Ishikawa (cell line): ENCODE data around the gene PPM1N.

ENCODE experiments used
- CEBPB ChIP-seq: IDR thresholded peaks from 2 replicates; pipeline ENCODE4 v1.6.1; 2012
- CREB1 ChIP-seq: IDR thresholded peaks from 2 replicates; pipeline ENCODE4 v1.6.1; 2012; ENCODE audit warnings: low read depth
- EGR1 ChIP-seq: IDR thresholded peaks from 2 replicates; pipeline ENCODE4 v1.6.1; 2012
- EP300 ChIP-seq: IDR thresholded peaks from 2 replicates; pipeline ENCODE4 v1.6.1; 2012; ENCODE audit warnings: borderline replicate concordance
- FOXM1 ChIP-seq: IDR thresholded peaks from 2 replicates; pipeline ENCODE4 v1.6.1; 2012; ENCODE audit warnings: low read depth, borderline replicate concordance
- MAX ChIP-seq: IDR thresholded peaks from 2 replicates; pipeline ENCODE4 v1.6.1; 2012
- NFIC ChIP-seq: IDR thresholded peaks from 2 replicates; pipeline ENCODE4 v1.6.1; 2012
- RAD21 ChIP-seq: IDR thresholded peaks from 2 replicates; pipeline ENCODE4 v1.6.1; 2012; ENCODE audit warnings: low read depth
- REST ChIP-seq: IDR thresholded peaks from 2 replicates; pipeline ENCODE4 v1.6.1; 2012; ENCODE audit warnings: low read depth, mild to moderate bottlenecking
- TAF1 ChIP-seq: IDR thresholded peaks from 2 replicates; pipeline ENCODE4 v1.6.1; 2012; ENCODE audit warnings: low read depth, mild to moderate bottlenecking
- TCF12 ChIP-seq: IDR thresholded peaks from 2 replicates; pipeline ENCODE4 v1.6.1; 2012; ENCODE audit warnings: low read depth
- TEAD4 ChIP-seq: IDR thresholded peaks from 2 replicates; pipeline ENCODE4 v1.6.1; 2012
- YY1 ChIP-seq: IDR thresholded peaks from 2 replicates; pipeline ENCODE4 v1.6.1; 2012; ENCODE audit warnings: low read depth
- ZBTB7A ChIP-seq: IDR thresholded peaks from 2 replicates; pipeline ENCODE4 v1.6.1; 2012; ENCODE audit warnings: low read depth
- TF ChIP-seq, protein P1 (sequence below): IDR thresholded peaks from 2 replicates; pipeline ENCODE4 v1.6.1; 2012

The PPM1N gene

GRCh38 chr19:45471111-45471930 is 26.9 kb upstream of the PPM1N start:
- no peak for TF ChIP-seq CEBPB

DNA sequence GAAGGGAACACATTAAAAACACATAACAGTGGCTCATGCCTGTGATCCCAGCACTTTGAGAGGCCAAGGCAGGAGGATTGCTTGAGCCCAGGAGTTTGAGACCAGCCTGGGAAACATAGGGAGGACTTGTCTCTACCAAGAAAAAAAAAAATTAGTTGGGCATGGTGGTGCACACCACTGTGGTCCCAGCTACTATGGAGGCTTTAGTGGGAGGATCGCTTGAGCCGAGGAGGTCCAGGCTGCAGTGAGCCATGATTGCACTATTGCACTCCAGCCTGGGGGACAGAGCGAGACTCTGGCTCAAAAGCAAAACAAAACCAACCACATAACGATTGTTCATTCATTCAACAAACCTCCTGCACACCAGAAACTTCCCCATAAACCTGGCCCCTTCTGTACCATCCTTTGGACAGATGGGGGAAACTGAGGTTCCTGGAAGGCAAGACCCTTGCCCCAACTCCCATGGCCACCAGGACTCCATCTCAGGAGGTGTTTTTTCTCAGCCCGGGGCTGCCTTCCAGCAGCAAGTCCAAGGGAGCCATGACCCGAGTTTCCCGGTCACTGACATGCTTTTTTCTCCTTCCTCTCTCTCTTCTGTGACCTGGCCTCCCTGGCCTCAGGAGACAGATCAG is 26.2 kb upstream of the PPM1N start:
- TF ChIP-seq EP300 (no peak), MAX (no peak), NFIC (no peak), FOXM1 (no peak), YY1 (no peak), REST (no peak), EGR1 (no peak), CREB1 (no peak), TCF12 (no peak), TEAD4 (no peak), ZBTB7A (no peak), TAF1 (no peak), RAD21 (no peak), CEBPB (no peak)
- TF ChIP-seq, protein P1, sequence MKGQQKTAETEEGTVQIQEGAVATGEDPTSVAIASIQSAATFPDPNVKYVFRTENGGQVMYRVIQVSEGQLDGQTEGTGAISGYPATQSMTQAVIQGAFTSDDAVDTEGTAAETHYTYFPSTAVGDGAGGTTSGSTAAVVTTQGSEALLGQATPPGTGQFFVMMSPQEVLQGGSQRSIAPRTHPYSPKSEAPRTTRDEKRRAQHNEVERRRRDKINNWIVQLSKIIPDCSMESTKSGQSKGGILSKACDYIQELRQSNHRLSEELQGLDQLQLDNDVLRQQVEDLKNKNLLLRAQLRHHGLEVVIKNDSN, result no peak

DNA sequence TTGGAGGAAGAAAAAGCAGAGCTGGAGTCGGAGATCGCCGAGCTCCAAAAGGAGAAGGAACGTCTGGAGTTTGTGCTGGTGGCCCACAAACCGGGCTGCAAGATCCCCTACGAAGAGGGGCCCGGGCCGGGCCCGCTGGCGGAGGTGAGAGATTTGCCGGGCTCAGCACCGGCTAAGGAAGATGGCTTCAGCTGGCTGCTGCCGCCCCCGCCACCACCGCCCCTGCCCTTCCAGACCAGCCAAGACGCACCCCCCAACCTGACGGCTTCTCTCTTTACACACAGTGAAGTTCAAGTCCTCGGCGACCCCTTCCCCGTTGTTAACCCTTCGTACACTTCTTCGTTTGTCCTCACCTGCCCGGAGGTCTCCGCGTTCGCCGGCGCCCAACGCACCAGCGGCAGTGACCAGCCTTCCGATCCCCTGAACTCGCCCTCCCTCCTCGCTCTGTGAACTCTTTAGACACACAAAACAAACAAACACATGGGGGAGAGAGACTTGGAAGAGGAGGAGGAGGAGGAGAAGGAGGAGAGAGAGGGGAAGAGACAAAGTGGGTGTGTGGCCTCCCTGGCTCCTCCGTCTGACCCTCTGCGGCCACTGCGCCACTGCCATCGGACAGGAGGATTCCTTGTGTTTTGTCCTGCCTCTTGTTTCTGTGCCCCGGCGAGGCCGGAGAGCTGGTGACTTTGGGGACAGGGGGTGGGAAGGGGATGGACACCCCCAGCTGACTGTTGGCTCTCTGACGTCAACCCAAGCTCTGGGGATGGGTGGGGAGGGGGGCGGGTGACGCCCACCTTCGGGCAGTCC is 25.5 kb upstream of the PPM1N start:
- TF ChIP-seq FOXM1, result no peak
- no peak for TF ChIP-seq RAD21
- TF ChIP-seq ZBTB7A, result no peak
- no peak for TF ChIP-seq EP300
- TF ChIP-seq EGR1, result no peak
- TF ChIP-seq, protein P1, result no peak
- no peak for TF ChIP-seq TEAD4
- TF ChIP-seq YY1, result no peak
- no peak for TF ChIP-seq CEBPB
- no peak for TF ChIP-seq TAF1
- no peak for TF ChIP-seq REST
- no peak for TF ChIP-seq MAX
- TF ChIP-seq NFIC, result no peak
- no peak for TF ChIP-seq CREB1
- TF ChIP-seq TCF12, result no peak

DNA sequence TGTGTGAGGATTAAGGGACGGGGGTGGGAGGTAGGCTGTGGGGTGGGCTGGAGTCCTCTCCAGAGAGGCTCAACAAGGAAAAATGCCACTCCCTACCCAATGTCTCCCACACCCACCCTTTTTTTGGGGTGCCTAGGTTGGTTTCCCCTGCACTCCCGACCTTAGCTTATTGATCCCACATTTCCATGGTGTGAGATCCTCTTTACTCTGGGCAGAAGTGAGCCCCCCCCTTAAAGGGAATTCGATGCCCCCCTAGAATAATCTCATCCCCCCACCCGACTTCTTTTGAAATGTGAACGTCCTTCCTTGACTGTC is 24.9 kb upstream of the PPM1N start:
- no peak for TF ChIP-seq EP300
- no peak for TF ChIP-seq TEAD4
- TF ChIP-seq TCF12, result no peak

DNA sequence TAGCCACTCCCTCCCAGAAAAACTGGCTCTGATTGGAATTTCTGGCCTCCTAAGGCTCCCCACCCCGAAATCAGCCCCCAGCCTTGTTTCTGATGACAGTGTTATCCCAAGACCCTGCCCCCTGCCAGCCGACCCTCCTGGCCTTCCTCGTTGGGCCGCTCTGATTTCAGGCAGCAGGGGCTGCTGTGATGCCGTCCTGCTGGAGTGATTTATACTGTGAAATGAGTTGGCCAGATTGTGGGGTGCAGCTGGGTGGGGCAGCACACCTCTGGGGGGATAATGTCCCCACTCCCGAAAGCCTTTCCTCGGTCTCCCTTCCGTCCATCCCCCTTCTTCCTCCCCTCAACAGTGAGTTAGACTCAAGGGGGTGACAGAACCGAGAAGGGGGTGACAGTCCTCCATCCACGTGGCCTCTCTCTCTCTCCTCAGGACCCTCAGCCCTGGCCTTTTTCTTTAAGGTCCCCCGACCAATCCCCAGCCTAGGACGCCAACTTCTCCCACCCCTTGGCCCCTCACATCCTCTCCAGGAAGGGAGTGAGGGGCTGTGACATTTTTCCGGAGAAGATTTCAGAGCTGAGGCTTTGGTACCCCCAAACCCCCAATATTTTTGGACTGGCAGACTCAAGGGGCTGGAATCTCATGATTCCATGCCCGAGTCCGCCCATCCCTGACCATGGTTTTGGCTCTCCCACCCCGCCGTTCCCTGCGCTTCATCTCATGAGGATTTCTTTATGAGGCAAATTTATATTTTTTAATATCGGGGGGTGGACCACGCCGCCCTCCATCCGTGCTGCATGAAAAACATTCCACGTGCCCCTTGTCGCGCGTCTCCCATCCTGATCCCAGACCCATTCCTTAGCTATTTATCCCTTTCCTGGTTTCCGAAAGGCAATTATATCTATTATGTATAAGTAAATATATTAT is 24.3 kb upstream of the PPM1N start:
- TF ChIP-seq RAD21 (no peak), ZBTB7A (no peak), EGR1 (no peak), YY1 (no peak), TAF1 (no peak), REST (no peak), NFIC (no peak)
- TF ChIP-seq, protein P1, result no peak
